Right lobe of liver (tissue), 4 donors: ENCODE data around the gene PHF21B.
"Not testable (repeated sequence)": the region's sequence is repeated elsewhere in the genome, so short reads cannot be mapped to it uniquely, and the experiment has no call there.

Experiments used
- CTCF ChIP-seq, 4 donors: fragments of 200-600 bp in 3 of 4; fragments of 450-650 bp in 1 of 4; IDR thresholded peaks; one replicate each; pipeline versions ENCODE4 v1.5.1 to v1.8.0; 2016 to 2022; ENCODE audit warnings: antibody characterized with exemption in 4 of 4, mild to moderate bottlenecking in 2 of 4
- POLR2A ChIP-seq: fragments of 450-650 bp; IDR thresholded peaks from one replicate; pipeline ENCODE4 v1.6.1; 2017; ENCODE audit warnings: antibody characterized with exemption, mild to moderate bottlenecking
- donor health status: DM: no; HTN: no; CAD: no.
- donor health status: DM: no; HTN: no; CAD: no.
- donor health status: DM: no; HTN: yes; CAD: no.

GRCh38 chr22:44921766-44922165 lies 88.0 kb downstream of the PHF21B start:
- not testable (repeated sequence) for TF ChIP-seq CTCF (IDR thresholded peaks at IDR 0.05); POLR2A
